ENCODE measurements around the gene GRK5.

GRK5 gene

DNA sequence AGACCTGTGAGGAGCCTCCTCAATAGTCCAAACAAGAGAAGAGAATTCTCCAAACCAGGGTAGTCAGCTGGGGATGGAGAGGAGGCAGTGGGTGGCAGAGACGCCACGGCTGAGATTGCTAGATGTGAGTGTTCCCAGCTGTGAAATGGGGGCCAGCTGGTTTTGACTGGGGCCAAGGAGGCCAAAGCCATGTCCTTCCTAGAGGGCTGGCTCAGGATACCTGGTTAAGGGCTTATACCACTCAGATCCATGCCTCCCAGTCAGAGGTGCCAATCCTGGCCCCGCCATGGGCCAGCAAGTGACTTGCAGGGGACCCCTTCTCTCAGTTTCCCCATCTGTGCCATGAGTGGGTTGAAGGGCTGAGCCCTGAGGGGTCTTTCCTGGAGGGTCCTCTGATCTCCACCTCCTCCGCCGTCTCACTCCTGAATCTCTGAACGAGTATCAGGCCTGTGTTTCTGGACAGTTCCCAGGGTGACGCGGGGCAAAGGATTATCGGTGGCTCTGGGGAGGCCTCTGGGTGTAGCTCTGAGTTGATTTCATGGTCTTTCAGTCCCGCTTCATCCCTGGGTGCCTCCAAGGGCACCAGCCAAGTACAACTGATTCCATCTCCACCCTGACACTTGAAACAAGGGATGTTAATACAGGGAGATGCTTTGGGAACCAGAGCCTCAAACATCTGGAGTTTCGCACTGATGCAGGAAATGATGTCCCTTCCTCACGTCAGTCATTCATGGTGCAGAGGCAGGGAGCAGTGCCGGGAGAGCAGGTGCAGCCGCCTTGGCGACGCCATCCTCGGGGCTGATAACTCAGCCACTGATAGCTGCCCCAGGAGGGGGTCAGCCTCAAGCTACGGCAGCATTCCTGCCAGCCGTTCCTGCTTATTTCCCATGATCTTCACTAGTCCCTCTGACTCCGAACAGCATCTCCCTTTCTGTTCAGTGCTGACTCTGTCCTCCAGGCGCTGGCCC is 208.4 kb downstream of the GRK5 start:
- DNase-seq, result no peak

DNA sequence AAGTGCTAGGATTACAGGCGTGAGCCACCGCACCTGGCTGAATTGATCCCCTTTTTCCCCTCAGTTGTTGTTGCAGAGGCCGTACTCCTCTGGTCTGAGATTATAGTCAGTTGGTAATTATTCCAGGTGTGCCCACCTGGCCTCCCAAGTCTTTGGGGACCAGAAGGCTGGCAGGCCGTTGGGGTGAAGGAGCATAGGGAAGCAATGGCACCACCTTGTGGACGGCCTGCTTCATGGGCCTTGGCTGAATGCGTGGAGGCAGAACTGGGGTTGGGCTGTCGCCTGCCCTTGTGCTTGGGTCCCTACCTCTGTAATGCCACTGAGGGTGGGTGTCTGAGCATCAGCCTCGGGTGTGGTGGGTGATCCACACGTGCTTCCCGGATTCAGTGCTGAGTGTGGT is 209.5 kb downstream of the GRK5 start:
- peak in 32 of 58 donors; percentile 3 to 64 (median 19) for DNase-seq

DNA sequence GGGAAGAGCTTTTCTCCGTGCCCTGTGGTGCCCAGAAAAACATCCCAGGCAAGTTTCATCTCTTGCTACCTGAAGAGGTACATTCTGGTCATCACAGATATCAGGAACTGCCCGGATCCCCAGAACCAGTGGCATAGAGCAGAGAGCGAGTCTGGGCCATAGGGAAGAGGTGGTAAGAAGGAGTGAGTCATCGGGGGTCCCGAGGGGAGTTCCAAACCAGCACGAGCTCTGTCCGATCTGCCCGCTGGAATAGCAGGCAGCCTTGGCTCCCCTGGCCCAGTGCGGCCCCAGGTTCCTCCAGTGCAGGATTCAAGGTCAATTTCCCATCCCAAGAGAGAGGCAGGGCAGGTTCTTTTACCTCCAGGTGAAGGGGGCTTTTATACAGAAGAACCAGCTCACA is 210.5 kb downstream of the GRK5 start:
- DNase-seq, result no peak

- no peak for DNase-seq
These were observed 211.0 kb downstream of the GRK5 start for GRCh38 chr10:119418362-119418761.

GRCh38 chr10:119419931-119420330 is 212.6 kb downstream of the GRK5 start:
- DNase-seq, result no peak

- no peak for DNase-seq
These were observed 213.8 kb downstream of the GRK5 start for GRCh38 chr10:119420950-119421875.

GRCh38 chr10:119421891-119422681 is 214.7 kb downstream of the GRK5 start:
- no peak for DNase-seq

- DNase-seq, result no peak
These were observed 215.5 kb downstream of the GRK5 start for GRCh38 chr10:119422682-119423509.

DNA sequence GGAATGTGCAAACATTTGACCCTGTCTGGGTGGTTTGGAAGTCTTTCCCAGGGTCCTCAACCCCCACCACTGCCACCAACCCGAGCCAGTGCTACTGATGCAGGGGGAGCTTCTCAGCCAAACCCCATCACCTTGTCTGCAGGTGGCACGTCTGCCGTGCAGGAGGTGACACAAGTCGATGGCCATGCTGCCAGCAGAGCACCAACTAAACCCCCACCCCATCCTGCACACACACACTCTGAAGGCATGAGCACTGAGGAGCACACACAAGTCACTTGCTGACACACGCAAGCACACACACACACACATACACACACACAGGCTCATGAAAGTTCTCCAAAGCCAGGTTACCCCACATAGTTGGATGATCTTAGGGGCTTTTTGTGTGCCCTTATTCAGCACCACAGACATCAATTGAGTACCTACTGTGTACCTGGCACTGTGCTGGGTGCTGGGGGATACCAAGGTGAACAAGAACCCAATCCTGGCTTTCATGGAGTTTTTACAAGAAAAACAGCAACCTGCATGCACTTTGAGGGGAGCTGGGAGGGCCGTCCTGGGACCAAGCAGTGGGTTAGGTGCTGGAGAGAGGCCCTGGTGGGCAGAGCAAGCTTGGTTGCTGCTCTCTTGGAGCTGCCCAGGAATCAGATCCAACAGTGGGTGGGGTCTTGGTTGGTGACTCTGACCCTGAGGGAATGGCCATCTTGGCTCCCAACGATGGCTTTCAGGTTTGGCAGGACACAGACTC is 216.3 kb downstream of the GRK5 start:
- no peak for DNase-seq

GRCh38 chr10:119424258-119424975 is 217.0 kb downstream of the GRK5 start:
- DNase-seq, result no peak

- no peak for DNase-seq
These were observed 217.9 kb downstream of the GRK5 start for GRCh38 chr10:119425102-119425880.

GRCh38 chr10:119425881-119426170 is 218.5 kb downstream of the GRK5 start:
- DNase-seq, result no peak

DNA sequence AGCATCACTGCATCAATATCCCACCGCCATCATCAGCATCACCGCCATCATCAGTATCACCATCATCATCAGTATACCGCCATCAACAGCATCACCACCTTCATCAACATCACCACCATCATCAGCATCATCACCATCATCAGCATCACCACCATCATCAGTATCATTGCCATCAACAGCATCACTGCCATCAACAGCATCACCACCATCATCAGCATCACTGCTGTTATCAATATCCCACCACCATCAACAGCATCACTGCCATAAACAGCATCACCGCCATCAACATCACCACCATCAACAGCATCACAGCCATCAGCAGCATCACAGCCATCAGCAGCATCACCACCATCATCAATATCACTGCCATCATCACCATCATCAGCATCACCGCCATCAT is 219.3 kb downstream of the GRK5 start:
- no peak for DNase-seq

DNA sequence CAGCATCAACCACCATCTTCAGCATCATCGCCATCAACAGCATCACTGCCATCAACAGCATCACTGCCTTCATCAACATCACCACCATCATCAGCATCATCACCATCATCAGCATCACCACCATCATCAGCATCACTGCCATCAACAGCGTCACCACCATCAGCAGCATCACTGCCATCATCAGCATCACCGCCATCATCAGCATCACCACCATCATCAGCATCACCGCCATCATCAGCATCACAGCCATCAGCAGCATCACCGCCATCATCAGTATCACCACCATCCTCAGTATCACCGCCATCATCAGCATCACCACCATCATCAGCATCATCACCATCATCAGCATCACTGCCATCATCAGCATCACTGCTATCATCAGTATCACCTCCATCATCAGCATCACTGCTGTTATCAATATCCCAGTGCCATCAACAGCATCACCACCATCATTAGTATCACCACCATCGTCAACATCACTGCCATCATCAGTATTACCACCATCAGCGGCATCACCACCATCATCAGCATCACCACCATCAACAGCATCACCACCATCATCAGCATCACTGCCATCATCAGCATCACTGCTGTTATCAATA is 220.0 kb downstream of the GRK5 start:
- DNase-seq, result no peak

- DNase-seq, result no peak
These were observed 221.4 kb downstream of the GRK5 start for GRCh38 chr10:119428789-119429188.

DNA sequence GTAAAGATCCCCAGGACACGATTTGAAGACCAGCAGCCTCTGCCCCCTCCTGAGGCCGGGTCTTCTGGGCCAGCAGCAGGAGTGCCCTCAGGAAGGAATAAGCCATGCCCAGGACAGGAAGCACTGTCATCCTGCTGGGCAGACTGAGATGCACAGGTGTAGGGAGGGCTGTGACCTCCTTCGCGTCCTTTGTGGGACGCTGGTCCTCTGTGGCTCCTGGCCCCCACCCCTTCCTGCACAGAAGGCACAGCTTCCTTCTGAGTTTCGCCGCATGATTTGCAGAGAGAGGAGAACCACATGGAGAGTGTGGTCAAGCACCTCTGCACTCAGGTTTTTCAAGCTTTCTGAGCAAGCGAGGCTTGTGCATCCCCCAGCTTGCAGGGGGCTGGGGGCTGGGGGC is 222.4 kb downstream of the GRK5 start:
- no peak for DNase-seq

GRCh38 chr10:119431034-119431772 is 223.8 kb downstream of the GRK5 start:
- DNase-seq, result no peak

All from anterior cingulate cortex (tissue), 58 donors.